ENCODE data around the gene GGT1.

GRCh38 chr22:24563246-24563645, 39.7 kb upstream of the GGT1 start:
- no peak for TF ChIP-seq GATA2 (IDR thresholded peaks at IDR 0.05; ENCODE audit: low read depth, low read length)
- TF ChIP-seq GATA3 (IDR thresholded peaks at IDR 0.05; ENCODE audit: low read depth, low read length): no peak

Data from SH-SY5Y (cell line).